ENCODE results near the gene CFAP73.
"Not testable (repeated sequence)": the region's sequence is repeated elsewhere in the genome, so short reads cannot be mapped to it uniquely, and the experiment has no call there.

The CFAP73 gene

DNA sequence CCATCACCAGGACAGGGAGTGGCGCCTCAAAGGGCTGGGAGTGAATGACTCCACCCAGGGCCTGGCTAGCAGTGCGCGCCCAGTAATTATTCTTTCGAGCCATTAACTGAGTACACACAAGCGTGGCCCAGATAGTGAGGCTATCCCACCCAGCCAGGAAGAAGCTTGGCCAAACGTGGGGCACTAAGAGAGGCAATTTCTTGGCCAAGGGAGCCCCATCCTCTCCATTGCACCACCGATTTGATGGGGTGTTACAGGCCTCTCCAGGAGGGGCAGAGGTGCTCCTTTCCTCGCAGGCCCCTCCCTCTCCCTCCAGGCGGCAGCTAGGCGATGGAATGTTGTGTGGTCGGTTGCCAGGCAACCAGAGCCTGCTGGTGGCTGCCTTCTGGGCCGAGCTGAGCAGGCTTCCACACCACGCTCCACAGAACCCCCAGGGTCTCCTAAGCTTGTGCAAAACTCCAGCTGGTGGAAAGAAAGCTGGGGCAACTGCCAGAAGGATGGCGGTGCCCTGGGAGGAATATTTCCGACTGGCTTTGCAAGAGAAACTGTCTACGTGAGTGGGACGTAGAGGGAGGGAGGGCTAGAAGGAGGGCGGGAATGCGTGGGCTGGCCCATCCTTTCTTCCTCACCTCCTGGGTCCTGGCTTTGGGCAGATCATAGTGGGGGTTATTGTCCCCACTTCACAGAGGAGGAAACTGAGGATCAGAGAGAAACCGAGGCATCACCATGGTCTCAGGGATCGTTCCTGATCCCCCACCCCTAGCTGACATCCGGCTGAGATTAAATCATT, at the start of gene CFAP73:
TSS of gene CFAP73 (plus strand) at position 364 of the 790 bp plus-strand sequence. CDS start at position 498, 134 bp downstream.
- DNase-seq = no peak

DNA sequence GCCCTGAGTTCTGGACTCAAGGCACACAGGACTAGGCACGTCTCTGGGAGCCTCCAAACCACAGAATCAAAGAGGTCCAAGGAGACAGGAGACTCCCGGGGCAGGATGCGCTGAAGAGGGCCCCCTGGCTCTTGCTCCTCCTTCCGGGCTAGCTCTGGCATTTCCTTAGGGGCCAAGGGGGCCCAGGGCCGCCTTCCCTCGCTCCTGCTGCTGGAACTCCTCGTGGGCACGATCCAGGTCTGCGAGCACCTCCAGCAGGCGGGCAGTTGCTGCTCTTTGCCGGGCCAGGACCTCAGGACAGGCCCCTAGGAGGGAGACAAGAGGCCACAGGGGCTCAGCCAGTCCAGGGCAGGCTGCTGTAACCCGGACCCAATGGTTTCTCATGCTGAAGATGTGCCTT, 49.8 kb upstream of the CFAP73 start:
- no peak for DNase-seq

GRCh38 chr12:113101751-113102150, 47.8 kb upstream of the CFAP73 start:
- no peak for DNase-seq

DNA sequence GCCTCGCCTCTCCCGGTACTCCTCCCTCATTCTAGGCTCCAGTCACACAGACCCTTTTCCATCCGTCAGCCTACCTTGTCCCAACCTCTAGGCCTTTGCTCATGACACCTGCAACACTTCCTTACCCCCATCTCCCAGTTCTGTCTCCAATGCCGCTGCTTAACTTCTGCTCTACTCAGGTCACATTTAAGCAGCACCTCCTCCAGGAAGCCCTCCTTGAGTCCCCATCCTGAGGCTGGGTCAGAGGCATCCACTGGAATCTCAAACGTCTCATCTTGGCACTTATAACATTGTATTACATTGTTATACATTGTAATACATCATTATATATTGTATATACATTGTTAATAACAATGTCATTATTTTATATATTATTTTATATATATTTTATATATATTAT, 46.7 kb upstream of the CFAP73 start:
- DNase-seq = no peak

DNA sequence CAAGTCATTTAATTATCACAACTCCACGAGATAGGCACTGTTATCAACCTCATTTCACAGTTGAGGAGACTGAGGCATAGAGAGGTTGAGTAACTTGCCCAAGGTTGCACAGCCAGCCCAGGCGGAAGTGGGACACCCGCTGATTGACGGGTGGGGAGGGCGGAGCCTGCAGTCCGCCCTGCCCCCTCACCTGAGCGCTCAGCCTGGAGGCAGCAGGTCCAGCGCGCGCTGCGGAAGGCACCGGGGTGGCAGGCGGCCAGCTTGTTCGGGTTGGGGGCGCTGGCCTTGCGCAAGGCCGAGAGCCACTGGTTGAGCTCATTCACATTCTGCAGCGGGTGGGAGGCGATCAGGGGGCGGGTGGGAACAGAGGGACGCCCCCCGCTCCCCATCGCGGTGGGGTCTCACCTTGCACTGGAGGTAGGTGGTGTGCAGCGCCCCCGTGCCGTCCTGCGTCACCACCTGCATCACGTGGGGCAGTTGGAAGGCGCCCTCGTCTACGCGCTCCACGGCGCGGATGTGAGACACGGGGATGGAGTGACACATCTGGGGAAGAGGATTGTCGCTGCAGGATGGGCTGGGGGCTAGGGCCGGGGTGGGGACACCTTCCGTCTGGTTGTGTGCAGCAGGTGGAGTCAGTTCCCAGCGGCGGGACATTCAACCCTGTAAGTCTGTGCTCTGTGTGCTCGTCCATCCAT, 45.6 kb upstream of the CFAP73 start:
- DNase-seq = peak; percentile 65

DNA sequence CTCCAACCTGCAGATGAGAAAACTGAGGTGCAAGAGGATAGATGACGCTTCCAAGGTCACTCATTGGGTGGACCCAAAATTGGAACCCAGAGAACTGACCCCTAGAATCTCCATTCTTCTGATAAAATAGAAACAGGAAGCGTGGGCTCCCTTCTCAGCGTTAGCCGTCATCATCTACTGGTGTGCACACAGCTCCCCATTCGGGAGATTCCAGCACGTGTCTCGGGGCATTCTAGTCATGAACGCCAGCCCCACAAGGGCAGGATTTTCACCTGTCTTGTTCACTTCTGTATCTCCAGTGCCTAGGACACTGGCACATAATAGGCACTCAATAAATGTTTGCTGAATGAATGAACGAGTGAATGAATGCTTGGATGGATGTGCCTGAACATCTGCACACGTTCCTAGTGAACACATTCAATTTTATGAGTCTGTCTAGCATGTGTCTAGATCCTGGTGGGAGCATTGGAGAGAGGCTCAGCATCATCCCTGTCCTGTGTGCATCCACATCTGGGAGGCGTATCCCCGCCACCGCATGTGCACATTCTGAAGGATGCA, 44.5 kb upstream of the CFAP73 start:
- no peak for DNase-seq

- no peak for DNase-seq
Measured at GRCh38 chr12:113105606-113106271, 43.8 kb upstream of the CFAP73 start.

GRCh38 chr12:113106361-113106760, 43.2 kb upstream of the CFAP73 start:
- no peak for DNase-seq

GRCh38 chr12:113108308-113108707, 41.2 kb upstream of the CFAP73 start:
- DNase-seq = no peak

GRCh38 chr12:113109360-113109759, 40.2 kb upstream of the CFAP73 start:
- DNase-seq = no peak

- no peak for DNase-seq
Measured at GRCh38 chr12:113109872-113110599, 39.5 kb upstream of the CFAP73 start.

GRCh38 chr12:113111247-113111646, 38.3 kb upstream of the CFAP73 start:
- DNase-seq = no peak

GRCh38 chr12:113112043-113112899, 37.3 kb upstream of the CFAP73 start:
- DNase-seq = no peak

- no peak for DNase-seq
Measured at GRCh38 chr12:113113397-113113796, 36.1 kb upstream of the CFAP73 start.

DNA sequence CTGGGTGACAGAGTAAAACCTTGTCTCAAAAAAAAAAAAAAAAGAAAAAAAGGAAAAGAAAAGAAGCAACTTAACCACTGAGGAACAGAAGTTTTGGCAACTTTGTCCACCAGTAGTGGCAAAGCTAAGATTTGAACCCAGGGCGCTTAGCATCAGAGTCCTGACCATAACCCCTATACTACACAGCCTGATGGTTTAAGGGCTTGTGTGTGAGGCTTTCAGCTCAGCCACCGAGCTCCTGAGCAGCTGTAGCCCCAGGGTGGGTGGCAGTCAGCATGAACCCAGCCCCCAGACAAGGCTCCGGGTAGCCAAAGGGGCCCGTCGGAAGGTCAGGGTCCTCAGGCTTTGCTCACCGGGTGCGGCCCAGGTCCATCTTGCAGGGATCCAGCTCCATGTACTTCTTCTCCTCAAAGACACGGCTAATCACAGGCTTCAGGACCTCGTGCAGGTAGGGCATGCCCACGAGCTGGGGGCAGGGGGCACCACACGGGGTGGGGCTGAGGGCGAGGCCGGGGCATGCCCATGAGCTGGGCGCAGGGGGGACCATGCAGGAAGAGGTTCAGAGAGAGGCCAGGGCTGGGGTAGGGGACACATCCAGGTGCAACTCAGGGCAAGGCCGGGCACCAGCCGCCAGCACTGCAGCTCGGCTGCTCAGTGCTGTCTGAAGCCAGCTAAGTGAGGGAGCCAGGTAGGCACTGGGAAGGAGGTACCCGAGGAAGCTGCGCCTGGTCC, 34.9 kb upstream of the CFAP73 start:
- no peak for DNase-seq

DNA sequence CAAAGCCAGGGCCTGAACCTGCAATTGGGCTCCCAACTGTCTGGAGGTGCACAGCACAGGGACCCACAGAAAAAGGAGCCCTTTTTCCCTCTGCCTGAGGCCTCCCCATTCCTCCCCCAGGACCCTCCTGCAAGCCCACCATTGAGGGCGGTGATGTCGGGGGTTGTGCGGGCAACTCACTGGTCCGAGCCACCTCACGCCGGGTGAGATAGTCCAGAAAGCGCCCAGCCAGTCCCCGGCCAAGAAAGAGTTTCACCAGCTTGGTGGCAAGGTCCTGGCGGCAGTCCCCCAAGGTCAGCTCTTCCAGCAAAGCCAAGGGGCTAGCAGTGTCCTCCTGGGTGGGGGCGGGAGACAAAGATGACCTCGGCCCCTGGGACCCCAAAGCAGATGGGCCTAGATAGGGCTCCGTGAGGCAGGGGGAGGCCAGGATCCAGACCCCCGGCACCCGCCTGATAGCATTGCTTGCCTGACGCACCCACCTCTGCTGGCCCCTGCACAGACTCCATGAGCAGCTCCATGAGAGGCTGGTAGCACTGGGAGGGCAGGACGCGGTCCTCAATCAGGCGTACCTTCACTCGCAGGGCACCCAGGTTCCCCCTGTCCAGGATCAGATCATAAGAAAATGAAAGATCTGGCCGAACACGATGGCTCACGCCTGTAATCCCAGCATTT, 33.9 kb upstream of the CFAP73 start:
- DNase-seq = no peak

GRCh38 chr12:113116875-113117274, 32.6 kb upstream of the CFAP73 start:
- no peak for DNase-seq

DNA sequence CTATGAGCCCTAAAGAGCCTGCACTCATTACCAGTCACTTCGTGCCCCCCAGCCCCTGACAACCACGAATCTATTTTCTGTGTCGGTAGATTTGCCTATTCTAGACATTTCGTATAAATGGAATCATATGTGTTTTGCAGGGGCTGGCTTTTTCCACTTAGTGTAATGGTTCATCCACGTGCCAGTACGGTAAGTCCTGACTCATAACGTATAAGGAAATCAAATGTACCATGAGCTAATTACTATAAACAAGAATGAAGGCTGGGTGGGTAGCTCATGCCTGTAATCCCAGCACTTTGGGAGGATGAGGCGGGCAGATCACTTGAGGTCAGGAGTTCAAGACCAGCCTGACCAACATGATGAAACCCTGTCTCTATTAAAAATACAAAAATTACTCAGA, 31.8 kb upstream of the CFAP73 start:
- not testable (repeated sequence) for DNase-seq

DNA sequence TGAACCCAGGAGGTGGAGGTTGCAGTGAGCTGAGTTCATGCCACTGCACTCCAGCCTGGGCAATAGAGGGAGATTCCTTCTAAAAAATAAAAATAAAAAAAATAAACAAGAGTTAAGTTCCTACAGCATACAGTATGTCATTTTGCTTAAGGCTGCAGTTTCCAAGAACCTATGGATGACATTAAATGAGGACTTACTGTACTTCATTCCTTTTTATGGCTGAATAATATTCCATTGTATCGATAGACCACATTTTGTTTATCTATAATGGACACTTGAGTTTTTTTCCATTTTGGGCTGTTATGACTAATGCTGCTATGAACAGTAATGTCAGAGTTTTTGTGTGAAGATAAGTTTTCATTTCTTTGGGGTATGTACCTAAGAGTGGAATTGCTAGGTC, 31.4 kb upstream of the CFAP73 start:
- DNase-seq = no peak

GRCh38 chr12:113119980-113120669, 29.4 kb upstream of the CFAP73 start:
- no peak for DNase-seq
